OCI-M2 (cell line): ENCODE measurements around the gene CFAP97D1.

Experiments used
- DNase-seq: peaks from one replicate; lab custom pipeline; 2025; ENCODE audit not compliant: unreplicated experiment; lab: John Stamatoyannopoulos, UW

CFAP97D1 gene

DNA sequence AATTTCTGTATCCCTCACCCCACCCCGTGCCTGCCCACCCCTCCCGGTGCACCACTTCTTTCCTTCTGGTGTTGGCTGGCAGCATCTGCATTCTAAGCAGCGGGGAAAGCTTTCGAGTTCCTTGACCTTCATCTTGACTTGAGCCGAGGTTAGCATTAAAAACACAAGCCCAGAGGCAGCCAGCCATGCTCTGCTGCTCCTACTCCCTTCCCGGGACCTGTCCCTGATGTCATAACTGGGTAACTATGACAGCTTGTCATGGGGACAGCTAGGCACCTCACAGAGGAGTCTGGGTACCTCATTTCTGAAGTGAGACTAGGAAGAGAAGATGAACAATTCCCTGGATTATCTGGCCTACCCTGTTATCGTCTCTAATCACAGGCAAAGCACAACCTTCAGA is at the start of gene CFAP97D1:
TSS of gene CFAP97D1 (plus strand) at position 301 of the 400 bp plus-strand sequence. CDS start at position 329, 28 bp downstream.
- DNase-seq = no peak

DNA sequence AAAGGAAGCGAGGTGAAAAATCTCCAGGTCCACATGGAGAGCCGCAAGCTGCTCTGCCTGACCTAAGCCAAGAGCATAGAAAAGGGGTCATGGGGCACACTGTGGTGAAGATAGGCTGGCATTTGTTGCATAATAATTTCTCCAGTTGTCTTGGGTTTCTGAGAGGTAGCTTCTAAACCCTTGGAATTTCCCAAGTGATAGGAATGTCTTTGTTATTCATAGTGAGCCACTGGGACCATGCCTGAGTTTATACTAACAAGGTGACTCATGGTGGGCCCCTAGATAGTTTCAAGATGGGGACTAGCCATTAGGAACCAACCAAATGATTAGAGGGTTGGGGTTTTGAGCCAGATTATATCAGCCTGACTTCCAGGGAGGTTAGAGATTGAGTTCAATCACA is 47.3 kb upstream of the CFAP97D1 start:
- no peak for DNase-seq

DNA sequence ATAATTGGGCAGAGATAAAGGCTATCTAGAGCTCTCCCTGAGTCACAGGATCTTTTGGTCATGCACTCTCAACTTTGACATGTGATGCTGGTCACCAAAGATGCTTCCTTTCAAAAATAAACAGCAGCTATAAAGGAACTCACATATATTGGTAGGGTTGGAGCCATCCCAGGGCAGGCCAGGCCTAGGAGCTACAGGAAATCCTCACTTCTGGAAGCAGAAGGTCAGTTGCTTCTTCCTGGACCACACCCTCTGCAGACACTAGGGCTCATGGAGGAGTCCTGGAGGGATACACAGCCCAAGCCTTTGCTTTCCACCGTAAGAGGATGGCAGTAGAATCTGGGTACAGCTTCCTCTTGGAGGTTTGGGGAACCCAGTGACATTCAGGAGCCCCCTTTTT is 46.3 kb upstream of the CFAP97D1 start:
- no peak for DNase-seq

DNA sequence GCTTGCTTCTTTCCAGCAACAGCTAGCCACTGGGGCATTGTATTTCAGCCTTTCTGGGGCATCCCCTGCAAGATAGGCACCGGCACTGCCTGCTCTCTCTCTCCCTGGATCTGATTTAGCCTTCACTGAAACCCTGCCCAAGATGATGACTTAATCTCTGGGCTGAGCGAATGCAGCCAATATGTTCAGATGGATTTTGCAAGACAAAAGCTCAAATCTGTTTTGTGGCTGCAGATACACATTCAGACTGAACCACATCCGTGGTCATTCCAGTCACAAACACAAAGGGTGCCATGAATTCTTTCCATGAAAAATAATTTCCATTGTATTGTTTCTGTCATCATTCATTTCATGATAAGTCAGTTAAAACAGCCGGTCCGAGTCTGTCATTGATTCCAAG is 45.9 kb upstream of the CFAP97D1 start:
- no peak for DNase-seq

DNA sequence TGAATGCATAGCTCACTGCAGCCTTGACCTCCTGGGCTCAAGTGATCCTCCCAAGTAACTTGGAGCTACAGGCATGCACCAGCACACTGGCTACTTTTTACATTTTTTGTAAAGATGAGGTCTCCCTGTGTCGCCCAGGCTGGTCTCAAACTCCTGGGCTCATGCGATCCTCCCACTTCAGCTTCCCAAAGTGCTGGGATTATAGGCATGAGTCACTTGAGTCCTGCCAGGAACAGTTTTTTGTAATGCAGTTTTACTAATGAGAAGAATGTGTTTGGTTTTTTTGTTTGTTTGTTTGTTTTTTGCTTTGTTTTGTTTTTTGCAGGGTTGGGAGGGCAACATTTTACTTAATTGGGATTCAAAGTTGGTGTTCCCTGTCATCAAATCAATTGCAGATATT is 43.8 kb upstream of the CFAP97D1 start:
- DNase-seq = no peak

DNA sequence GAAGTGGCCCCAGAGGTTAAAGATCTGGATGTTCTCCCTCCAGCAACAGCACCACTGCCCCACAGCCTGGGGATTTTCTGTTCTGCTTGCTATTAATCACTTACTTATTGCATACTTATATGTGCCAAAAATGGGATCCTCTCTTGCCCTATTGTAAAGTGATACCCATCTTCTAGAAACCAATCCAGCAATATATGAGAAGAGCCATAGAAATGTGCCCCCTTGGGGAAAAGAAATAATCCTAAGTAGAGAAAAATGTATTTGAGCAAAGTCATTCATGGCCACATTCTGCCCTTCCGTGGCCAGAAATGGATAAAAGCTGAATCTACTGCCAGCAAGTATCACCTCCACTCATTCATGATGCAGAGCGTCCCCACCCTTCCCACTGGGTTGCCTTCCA is 42.5 kb upstream of the CFAP97D1 start:
- DNase-seq = no peak

DNA sequence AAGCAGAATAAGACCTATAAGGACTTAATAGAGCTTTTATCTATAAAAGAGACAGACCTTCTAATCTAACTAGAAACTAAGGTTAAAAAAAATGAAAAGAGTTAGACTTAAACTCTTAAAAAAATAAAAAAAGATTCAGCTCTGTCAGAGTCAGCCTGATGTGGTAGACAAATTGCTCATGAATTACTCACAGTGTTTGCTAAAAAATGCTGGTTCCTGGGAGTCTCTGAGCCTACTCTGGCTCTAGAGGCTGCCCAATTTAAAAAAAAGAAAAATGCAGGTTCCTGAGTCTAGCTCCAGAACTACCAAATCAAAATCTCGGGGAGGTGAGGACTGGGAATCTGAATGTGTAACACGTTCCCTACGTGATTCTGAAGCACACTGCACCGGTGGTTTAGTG is 39.7 kb upstream of the CFAP97D1 start:
- DNase-seq = no peak

DNA sequence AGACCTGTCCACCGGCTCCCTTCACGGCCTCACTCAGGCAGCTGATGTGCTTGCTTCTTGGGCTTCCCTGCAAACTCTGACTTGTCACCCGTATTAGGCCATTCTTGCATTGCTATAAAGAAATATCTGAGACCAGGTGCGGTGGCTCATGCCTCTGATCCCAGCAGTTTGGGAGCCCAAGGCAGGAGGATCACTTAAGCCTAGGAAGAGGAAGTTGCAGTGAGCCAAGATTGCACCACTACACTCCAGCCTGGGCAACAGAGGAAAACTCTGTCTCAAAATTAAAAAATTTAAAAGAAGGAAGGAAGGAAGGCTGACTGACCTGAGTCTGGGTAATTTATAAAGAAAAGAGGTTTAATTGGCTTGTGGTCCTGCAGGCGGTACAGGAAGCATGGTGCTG is 38.6 kb upstream of the CFAP97D1 start:
- no peak for DNase-seq

DNA sequence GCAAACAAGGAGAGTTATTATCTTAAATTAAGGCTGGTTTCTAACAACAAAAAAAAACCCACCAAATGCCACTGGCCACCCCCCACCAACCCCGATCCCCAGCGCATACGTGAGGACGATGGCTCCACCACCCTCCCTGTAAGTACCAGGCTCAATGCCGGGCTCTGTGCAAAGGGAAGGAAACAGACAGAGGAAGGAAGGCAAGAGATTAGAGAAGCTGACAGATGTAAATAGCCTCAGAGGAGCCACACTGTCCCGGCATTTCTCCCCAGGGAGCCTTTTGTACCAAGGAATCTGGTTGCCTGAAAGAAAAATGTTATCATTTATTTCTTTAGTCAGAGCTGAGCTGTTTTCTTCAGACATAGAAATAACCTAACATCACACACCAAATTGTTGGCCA is 34.7 kb upstream of the CFAP97D1 start:
- DNase-seq = no peak

DNA sequence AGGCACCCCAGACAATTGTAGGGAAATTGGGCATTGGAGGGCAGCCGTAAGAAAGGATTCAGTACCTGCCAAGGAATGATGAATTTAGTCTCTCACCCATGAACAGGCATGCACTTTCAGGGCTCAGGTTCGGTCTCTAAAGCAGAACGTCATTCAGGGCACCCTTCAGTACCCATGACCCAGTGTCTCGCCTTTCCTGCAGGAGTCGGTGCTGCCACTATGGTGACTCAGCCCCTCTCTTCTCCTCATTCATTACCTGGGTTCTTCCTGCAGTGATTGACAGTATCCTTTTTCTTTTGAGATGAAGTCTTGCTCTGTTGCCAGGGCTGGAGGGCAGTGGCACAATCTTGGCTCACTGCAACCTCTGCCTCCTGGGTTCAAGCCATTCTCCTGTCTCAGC is 30.1 kb upstream of the CFAP97D1 start:
- DNase-seq = no peak

DNA sequence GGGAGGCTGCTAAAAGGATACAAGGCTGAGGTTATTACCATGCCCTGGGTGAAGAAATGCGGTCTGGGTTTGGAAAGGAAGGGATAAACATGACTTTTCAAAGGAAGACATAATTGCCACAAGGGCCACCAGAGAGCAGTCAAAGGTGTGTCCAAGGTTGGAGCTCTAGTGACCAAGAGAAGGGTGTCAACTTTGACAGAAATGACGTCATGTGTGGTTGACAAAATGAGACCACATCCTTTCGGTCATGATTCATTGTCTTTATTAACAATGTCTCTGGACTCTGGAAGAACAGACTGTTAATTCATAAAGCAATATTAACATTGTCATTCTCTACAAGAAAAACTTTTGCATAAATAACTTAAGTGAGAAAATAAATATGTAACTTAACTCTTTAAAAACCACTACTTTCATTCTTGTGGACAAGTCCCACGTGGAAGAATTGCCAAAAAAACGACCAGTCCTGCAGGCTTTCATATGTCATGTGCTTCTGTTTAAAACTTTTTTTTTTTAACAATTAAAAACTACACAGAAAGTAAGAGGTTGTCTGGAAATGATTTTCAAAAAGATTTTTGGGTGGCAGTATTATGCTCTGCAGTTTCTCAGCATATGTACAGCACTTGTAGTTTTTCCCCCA is 26.6 kb upstream of the CFAP97D1 start:
- DNase-seq = no peak

DNA sequence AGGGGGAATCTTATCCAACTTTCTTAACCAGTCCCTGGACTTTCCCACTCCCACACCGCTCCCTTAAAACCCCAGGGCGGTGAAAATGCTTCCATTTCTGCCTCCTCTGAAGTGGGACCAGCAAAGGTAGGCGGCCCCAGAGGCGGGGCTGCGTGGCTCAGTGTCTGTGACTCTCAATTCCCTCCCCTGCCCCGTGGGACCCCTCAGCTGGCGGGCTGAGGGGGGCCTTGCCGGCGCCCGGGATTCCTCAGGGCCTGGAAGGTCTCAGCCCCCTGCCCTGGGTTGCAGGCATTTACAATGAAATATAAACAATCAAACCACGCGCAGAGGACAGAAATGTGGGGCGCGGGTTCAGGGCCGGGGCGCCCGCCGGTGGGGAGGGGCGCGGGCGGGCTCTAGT is 25.3 kb upstream of the CFAP97D1 start:
- no peak for DNase-seq

DNA sequence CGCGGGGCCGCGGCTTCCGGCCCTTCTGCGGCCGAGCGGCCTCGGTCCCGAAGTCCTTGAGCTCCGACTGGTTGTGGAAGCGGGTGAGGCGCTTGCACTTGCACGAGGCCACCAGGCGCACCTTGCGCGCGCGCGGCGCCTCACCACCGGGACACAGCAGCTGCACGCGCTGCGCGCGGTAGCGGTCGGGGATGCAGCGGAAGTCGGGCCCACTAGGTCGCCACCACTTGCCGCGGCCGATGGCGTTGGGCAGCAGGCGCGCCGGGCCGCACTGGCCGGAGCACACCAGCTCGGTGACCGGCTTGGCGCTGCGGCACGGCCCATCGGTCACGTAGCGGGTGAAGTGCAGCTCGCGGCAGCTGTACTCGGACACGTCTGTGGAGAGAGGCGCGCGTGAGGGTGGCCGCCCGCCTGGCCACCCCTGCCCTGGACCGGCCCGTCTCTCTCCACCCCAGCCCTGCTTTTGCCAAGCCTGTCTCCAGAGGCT is 24.8 kb upstream of the CFAP97D1 start:
- DNase-seq = no peak

DNA sequence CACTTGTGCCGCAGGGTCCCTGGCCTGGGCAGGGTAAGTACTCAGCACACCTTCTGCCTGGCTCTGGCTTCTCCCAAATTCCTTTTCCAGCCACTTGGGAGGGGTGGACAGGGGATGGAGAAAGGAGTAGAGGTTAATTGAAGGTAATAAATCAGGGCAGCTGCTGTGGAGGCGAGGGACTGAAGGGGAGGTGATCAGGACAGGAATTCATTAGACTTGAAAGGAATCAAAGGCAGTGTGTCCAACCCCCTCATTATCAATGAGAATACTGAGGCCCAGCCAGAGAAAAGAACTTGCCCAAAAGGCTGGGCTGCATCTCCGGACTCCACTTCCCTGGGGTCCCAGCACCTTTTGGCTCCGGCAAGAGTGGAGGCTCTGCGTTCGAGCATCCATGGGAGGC is 24.0 kb upstream of the CFAP97D1 start:
- no peak for DNase-seq

DNA sequence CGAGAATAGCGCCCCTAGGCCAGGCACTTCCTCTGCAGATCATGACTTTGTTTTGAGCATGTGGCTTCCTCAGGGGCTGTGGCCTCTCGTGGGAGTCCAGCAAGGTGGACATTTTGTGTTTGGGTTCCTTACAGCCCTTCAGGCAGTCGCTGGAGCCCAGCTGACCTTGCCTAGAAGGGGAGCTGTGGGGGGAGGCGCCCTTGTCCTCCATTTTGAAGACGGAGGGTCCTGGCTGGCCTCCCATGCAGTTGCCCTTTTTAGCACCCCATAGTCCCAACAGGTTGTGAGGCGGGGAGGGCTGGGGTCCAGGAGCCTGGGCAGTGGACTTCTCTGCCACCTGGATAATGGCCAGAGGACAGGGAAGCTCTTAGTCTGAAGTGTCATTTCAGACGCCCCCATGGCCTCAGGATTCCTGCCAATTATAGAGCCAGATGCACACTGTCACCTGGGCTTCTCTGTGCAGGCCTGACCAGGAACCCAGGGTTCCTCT is 23.0 kb upstream of the CFAP97D1 start:
- DNase-seq = no peak

DNA sequence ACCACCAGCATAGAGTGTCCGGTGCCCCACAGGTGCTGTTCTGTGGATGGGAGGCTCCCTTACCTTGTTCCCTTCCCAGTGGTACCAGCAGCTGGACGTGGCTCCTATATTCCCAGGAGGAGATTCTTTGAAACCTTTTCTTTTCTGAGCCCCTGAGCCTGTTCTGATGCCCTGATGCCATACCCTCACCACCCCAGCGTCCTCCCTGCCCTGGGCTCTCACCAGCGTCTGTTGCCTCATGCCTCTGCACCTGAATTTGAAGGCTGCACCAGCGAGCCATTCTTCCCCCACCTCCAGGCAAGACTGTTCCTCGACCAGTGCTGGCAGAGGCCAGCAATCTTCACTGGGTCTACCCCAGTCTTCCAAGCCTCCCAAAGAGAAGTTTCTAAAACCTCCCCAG is 22.1 kb upstream of the CFAP97D1 start:
- no peak for DNase-seq

DNA sequence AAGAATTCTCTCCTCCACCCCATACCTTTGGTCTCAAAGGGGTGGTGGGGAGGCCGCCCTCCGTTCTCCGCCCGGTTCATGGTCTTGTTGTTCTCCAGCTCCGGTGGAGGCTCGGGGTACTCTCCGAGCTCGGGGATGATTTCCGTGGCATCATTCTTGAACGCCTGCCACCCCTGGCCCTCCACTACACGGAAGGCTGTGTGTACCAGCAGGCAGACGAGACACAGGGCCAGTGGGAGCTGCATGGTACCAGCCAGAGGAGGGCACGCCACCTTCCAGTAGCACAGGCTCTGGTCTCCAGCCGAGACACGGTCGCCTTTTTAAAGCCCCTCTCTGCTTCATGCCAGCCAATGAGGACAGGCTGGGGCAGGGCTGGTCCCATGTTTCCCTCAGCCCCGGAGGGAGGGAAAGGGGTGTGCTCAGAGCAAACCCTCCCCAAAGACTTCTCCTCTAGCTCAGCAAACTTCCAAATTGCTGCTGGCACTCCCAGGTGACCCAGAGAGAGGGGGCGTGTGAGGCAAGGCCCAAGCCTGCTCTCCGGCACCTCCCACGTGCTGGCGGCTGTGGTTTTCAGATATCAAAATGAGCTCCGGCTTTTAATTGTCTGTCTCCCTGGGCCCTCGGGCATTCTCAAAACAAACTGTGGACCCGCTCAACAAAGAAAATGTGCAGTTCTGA is 21.6 kb upstream of the CFAP97D1 start, which contains the start of gene SOST:
TSS of gene SOST (minus strand) at position 295 of the 678 bp plus-strand sequence. CDS start at position 245, 50 bp downstream.
- DNase-seq = no peak

DNA sequence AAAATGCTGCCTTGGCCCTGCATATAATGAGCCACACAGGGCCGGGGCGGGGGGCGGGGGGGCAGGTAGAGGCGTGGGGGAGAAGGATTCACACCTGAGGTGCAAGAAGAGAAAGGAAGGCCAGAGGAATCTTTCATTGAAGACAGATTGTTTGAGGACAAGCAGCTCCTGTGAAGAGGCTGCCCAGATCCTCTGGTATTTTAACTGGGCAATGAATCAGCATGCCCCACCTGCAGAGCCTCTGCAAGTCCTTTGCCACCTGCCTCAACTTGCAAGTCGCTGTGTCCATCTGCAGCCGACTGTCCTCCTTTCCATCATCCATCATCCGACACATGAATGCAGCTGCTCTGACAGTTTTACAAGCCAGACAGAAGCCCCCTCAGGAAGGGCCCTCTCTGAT is 20.4 kb upstream of the CFAP97D1 start:
- no peak for DNase-seq

DNA sequence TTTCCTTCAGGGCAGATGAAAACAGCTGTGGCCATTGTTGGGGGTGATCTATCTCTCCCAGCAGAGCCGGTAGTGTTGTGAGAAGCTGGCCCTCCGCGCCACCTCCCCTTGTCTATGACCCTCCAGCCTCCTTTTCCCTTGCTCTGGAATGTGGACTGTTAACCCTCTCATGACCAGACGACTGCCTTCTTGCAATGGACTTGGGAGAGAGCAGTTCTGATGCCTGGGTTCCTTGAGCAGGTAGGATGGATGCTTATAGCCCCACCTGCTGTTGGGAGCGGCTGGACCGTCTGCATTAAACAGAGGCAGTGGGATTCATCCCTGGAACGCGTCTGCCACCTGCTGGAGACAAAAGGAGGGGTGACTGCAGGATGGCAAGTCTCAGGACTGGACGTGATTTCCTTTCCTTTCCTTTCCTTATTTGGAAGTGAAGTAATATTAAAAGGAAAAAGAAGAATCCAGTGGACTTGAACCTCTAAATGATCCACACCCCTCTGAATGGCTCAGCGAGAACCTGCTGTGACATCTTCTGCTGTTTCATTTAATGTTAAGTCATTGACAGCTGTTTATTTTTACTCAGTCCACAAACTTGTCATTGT is 19.9 kb upstream of the CFAP97D1 start:
- DNase-seq = no peak

DNA sequence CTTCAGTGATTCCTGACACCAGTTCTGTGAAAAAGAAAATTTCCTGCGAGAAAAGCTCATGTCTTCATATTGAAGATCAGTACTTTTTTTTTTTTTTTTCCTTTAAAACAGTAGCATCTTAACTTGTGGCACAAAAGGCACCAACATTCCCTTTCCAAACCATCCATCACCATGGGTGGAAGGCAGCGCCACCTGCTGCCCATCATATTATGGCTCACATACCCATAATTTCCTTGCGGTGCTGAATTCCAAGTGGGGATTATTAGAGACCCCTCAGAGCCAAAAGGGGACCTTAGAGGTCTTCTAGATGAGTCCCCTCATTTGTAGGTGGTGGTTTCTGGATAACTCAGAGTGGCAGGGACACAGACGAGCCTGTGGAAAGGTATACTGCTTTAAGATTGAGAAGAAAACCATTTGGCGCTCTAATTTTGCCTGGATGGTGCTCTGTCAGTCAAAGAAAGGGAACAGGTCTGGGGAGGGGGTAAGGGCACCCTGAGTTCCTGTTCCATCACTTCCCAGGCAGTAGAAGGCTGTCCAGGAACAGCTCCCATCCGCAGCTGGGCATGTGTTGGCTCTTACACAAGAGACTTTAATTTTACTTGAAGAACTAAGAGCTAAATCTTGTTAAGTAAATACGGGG is 13.7 kb upstream of the CFAP97D1 start:
- no peak for DNase-seq

DNA sequence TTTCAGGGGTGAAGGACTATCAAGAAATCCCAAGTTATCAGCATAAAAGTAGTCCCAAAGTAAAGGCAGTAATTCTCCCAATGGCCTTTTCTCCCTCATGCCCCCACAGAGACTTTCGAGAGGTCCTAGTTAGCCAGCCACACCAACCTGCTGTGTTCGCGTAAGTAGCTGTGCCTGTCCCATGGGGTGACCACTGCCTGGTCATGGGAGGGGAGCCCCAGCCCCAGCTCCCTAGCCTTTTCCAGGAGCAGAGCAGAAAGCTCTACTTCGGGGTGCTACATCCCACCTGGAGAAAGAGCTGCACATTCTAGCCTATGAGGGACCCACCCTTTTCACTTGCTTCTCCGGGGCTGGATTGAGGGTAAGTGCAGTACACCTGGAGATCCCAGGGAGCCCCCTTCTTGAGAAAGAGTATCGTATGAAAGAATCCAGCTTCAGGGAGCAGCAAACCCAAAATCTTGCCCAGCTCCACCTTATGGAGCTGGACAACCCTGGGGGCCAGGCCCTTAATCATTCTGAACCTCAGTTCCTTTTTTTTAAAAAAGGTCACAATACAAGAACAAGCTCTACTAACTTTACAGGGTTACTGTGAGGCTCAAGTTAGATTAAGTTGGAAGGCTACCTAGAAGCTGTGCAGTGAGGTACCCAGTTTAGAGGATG is 13.1 kb upstream of the CFAP97D1 start:
- DNase-seq = no peak
